NOMO-1 (cell line): ENCODE results near the gene MRPS2.

Source experiments
- DNase-seq, 2 experiments: peaks; one replicate each; lab custom pipeline; 2025; ENCODE audit not compliant: unreplicated experiment in 2 of 2; lab: John Stamatoyannopoulos, UW

Gene MRPS2

GRCh38 chr9:135480071-135480939 lies 20.2 kb upstream of the MRPS2 start:
- peak; percentile 19 to 50 for DNase-seq

- DNase-seq: no peak
Measured at GRCh38 chr9:135480940-135481310, 19.6 kb upstream of the MRPS2 start.

- DNase-seq: no peak
Measured at GRCh38 chr9:135482015-135482754, 18.3 kb upstream of the MRPS2 start.

GRCh38 chr9:135484460-135485277 lies 15.8 kb upstream of the MRPS2 start:
- no peak for DNase-seq

- no peak for DNase-seq
Measured at GRCh38 chr9:135485385-135485784, 15.1 kb upstream of the MRPS2 start.

- no peak for DNase-seq
Measured at GRCh38 chr9:135485832-135486231, 14.7 kb upstream of the MRPS2 start.

- no peak for DNase-seq
Measured at GRCh38 chr9:135486267-135487065, 14.0 kb upstream of the MRPS2 start.

GRCh38 chr9:135487281-135488012 lies 13.0 kb upstream of the MRPS2 start:
- DNase-seq: no peak

GRCh38 chr9:135488013-135488330 lies 12.5 kb upstream of the MRPS2 start:
- no peak for DNase-seq

GRCh38 chr9:135488527-135488926 lies 12.0 kb upstream of the MRPS2 start:
- DNase-seq: no peak

- DNase-seq: no peak
Measured at GRCh38 chr9:135489188-135489906, 11.1 kb upstream of the MRPS2 start.

- no peak for DNase-seq
Measured at GRCh38 chr9:135490166-135490870, 10.2 kb upstream of the MRPS2 start.

- DNase-seq: no peak
Measured at GRCh38 chr9:135490980-135491464, 9.5 kb upstream of the MRPS2 start.

GRCh38 chr9:135491764-135492163 lies 8.7 kb upstream of the MRPS2 start:
- DNase-seq: no peak

GRCh38 chr9:135492886-135493669 lies 7.4 kb upstream of the MRPS2 start:
- DNase-seq: no peak

GRCh38 chr9:135494791-135495559 lies 5.5 kb upstream of the MRPS2 start:
- no peak for DNase-seq
